Skin epidermis (tissue), 12 donors: Measurements from ENCODE around the gene MORN1.

Experiments
- H3K27ac ChIP-seq, 21 experiments: fragments of 200-600 bp; sonication (generic) in 11 of 21; one replicate each; pipeline ENCODE4 v1.5.0; 2020; ENCODE audit warnings: mild to moderate bottlenecking in 3 of 21, inconsistent platforms in 2 of 21, moderate library complexity in 2 of 21
- H3K4me3 ChIP-seq, 7 experiments: fragments of 200-600 bp; sonication (generic) in 2 of 7; one replicate each; pipeline ENCODE4 v1.5.0; 2020; ENCODE audit warnings: inconsistent platforms in 2 of 7, mild to moderate bottlenecking in 2 of 7, moderate library complexity in 1 of 7

MORN1 gene

GRCh38 chr1:2407166-2407990, 16.0 kb upstream of the MORN1 start:
- no peak overlapping the region for H3K27ac ChIP-seq
- no peak overlapping the region for H3K4me3 ChIP-seq

DNA sequence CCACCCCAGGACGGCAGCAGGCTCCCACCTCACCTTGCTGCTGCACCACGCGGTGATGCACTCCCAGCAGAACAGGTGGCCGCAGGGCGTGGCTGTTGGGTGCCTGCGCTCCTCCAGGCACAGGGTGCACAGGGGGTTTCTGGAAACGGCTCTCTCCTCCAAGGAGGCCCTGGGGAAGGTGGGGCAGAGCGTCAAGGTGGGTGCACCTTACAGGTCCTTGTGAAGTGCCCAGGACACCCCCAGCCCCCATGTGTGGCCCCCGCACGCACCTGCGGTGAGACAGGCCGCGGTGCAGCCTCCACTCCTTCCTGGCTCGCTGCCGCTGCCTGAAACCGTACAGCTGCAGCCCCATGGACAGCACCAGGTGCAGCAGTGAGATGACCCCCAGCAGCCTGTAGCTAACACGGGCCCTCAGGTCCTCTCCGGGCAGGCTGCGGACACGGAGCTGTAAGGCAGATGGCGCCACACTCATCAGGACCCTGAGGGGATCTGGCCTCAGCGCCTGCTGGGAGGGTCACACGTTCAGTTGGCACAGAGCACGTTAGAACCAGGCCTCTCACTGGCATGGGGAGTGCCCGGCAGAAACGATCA, 15.2 kb upstream of the MORN1 start:
- Histone ChIP-seq H3K4me3 (no peak overlapping the region), H3K27ac (no peak overlapping the region)

- Histone ChIP-seq H3K27ac (peak overlapping the region in 1 of 21 experiments; percentile 17), H3K4me3 (no peak overlapping the region)
These were observed 14.4 kb upstream of the MORN1 start for GRCh38 chr1:2405588-2406295.

GRCh38 chr1:2404890-2405511, 13.6 kb upstream of the MORN1 start:
- Histone ChIP-seq H3K4me3 (no peak overlapping the region), H3K27ac (no peak overlapping the region)

DNA sequence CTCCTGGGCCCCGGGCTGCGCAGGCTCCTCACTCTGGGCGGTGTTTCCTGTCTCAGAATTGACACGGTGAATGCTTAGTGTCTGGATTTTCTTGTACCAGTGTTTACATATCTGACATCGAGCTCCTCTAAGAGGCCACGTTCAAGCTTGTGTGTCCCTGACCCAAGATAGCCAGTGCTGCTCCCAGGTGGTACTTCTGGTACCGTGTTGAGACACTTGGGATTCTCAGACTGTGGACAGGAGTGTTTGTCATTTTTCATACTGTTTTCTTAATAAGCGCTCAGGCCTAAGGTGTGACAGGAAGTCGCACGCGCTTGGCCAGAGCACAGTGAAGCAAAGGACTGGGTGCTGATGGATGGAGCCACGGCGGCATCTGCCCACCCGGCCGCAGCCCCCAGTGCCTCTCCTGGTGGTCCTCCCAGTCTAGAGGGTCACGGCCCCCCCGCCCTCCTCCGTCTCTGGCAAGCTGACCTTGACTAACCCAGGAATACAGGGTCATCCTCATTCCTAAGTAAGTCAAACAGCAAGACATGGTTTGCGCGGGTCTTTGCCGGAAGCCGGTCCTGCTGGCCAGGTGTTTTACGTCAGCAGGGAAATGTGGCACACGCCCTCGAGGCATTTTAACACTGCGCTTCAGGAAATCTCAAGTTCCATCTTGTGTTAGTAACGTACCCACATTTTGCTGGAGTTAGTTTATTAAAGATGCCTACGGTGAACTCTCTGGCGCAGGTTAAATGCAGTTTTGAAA, 13.0 kb upstream of the MORN1 start:
- H3K27ac ChIP-seq = no peak overlapping the region
- H3K4me3 ChIP-seq = no peak overlapping the region

DNA sequence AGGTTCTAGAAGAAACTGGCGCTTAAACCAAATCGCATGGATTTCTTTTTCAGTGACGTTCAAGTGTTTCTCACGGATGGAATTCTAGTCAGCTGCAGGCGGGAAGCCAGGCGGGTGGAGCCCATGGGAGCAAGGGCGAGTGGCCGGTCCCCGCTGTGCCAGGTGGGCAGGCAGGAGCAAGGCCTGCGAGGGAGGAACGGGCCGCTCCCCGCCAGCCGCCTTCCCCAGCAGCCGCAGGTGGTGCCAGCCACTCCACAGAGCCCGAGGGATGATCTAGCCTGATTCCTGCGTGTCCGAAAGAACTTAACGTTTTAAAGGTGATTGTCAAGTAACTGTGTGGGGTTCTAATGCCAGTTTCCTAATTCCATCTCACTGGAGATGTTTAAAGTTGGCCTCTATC, 11.9 kb upstream of the MORN1 start:
- Histone ChIP-seq H3K4me3 (no peak overlapping the region), H3K27ac (no peak overlapping the region)

DNA sequence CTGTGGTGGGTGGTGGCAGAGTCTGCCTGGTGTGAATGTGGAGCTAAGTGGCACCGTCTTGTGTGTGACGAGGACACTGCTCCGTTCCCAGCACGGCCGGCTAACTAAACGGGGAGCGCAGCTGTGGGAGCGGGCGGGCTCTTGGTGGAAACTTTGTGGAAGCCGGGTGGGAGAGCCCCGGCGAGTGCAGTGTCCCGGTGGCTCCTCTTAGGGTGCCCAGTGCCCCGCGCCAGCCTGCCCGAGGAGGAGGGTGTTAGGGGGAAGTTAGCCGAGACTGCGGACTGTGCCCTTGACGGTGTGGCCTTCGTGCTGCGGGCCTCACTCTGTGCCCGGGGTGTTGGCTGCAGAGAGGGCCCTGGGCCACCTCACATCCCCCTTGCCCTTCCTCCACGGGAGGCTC, 11.1 kb upstream of the MORN1 start:
- Histone ChIP-seq H3K27ac (no peak overlapping the region), H3K4me3 (no peak overlapping the region)

- H3K27ac ChIP-seq = no peak overlapping the region
- no peak overlapping the region for H3K4me3 ChIP-seq
These were observed 9.7 kb upstream of the MORN1 start for GRCh38 chr1:2400950-2401649.

DNA sequence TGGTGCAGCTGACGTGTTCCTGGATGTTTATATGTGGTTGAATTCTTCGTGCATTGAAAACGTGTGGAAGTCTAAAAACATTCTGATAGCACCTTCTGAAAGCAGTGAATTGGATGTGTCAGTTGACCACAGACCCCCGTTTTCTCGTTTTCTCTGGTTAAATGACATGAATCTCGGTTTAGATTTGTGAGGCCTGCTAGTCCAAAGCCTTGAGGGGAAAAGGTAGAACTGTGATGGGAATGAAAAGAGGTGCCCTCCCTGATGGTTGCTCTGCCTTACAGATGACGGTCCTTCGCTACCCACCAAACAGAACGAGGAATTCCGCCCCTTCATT, 9.2 kb upstream of the MORN1 start:
- H3K4me3 ChIP-seq = no peak overlapping the region
- peak overlapping the region in 1 of 21 experiments; percentile 7 for H3K27ac ChIP-seq

DNA sequence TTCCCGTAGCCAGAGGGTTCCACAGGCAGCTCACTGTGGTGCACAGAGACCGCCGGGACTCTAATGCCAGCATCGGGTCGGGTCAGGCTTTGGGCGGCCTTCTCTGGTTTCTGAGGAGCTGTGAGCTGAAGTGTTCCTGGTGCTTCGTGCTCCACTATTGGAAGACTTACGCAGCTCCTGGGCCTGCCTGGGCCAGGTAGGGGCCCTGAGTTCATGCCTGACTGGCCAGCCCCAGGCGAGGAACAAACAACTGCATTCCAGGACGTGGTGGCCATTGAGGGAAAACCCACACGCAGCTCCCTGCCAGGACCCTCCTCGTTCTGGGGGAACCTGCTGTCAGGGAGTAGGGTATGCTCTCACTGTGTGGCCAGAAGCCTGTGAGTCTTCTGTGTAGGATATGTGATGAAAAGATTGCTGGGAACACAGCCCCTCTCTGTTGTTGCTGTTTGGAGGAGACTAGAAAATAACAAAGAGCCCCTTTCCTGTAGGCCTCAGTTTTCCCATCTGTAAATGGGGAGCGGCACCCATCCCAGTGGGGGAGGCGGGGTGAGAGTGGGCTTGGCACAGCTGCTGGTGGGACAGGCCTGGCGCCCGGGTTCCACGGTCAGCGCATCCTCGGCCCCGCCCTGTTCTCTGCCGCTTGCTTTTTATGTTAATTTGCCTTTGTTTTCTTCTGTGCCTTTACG, 8.7 kb upstream of the MORN1 start:
- Histone ChIP-seq H3K27ac (peak overlapping the region in 2 of 21 experiments; percentile 7 to 73), H3K4me3 (no peak overlapping the region)

GRCh38 chr1:2398871-2399270, 7.5 kb upstream of the MORN1 start:
- Histone ChIP-seq H3K4me3 (no peak overlapping the region), H3K27ac (peak overlapping the region in 4 of 21 experiments; percentile 1 to 73 (median 18))

DNA sequence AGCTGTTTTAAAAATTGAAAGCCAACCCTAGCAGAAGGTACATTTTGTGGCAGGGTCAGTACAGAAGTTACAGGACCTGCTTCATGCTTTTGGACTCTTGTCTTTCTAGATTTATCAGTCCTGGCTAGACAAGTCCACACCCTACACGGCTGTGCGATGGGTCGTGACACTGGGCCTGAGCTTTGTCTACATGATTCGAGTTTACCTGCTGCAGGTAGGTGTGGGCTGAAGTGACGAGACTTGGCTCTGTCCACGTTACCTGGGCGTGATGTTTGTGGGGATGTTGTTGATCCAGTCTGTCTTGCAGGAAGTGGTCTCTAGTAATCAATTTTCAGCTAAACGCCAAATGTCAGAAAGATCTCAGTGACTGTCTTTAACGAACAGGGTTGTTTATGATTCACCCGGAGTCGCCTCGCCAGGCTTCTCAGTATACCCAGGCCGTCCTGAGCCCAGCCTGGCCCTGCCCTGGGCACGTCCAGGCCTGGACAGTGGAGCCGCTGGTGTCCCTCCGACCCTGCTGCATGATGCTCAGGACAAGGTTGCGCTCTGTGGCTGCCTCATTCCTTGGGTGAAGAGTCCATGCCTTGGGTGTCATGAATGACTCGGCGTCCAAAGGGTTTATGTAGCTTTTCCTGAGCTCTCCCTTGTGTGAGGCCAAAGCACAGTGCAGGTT, 5.8 kb upstream of the MORN1 start:
- H3K27ac ChIP-seq = peak overlapping the region in 12 of 21 experiments; percentile 18 to 79 (median 49)
- H3K4me3 ChIP-seq = no peak overlapping the region

DNA sequence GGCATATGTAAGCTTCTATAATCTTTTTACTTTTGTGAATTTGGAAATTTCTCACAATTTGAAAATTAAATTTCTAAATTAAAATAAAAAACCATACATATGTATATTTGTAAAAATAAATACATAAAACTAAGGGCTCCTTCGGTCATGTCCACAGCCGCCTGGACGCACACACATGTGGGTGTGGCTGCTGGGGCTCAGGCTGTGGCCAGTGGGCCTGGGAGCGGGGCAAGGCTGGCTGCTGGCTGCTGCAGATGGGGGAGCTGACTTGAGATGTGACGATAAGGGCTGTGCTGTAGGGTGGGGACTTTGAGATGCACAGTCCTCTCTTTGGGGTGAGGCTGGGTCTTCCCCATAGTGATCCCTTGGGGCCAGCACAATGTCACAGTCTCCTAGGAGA, 5.1 kb upstream of the MORN1 start:
- Histone ChIP-seq H3K27ac (peak overlapping the region in 9 of 21 experiments; percentile 18 to 48 (median 26)), H3K4me3 (no peak overlapping the region)

- Histone ChIP-seq H3K4me3 (no peak overlapping the region), H3K27ac (peak overlapping the region in 2 of 21 experiments; percentile 25 to 48)
These were observed 4.7 kb upstream of the MORN1 start for GRCh38 chr1:2396059-2396458.

DNA sequence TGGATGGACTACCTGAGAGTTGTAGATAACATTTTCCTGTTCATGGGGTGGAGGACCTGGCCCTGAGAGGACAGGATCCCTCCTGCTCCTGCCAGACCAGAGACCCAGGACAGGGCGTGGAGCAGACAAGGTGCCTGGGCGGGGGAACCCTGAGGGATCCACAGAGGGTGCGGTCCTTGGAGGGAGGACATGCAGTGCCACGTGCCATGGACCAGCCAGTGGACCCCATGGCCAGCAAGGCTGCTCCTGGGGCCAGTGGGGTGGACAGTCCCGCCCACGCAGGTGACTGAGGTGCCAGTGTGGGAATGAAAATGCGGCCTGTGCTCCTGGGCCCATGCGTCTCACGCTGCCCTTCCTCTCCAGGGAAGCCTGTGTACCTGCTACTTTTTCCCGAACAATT, 3.9 kb upstream of the MORN1 start:
- peak overlapping the region in 1 of 21 experiments; percentile 9 for H3K27ac ChIP-seq

DNA sequence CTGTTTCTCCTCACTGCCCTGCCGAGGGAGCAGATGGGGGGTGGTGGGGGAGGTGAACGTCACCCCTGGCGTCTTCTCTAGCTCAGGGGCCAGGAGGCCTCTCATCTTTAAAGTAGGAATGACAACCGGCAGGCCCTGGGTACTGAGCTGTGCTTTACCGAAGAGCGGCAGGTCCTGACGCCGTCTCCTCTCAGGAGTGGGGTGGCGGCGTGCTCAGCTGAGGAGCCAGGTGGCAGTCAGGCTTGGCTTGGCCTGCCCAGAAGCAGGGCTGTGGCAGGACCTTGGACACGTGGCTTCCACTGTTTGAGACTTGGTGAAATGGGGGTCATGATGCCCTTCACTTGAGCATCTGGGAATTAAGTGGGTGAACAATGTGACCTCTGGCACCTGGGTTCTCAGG, 3.4 kb upstream of the MORN1 start:
- H3K4me3 ChIP-seq = no peak overlapping the region
- peak overlapping the region in 1 of 21 experiments; percentile 40 for H3K27ac ChIP-seq

More for the DNA sequence above, 3.9 kb upstream of the MORN1 start:
- no peak overlapping the region for H3K4me3 ChIP-seq

GRCh38 chr1:2394220-2394619, 2.9 kb upstream of the MORN1 start:
- H3K27ac ChIP-seq = peak overlapping the region in 2 of 21 experiments; percentile 14 to 40

GRCh38 chr1:2393471-2393877, 2.1 kb upstream of the MORN1 start:
- Histone ChIP-seq H3K27ac (peak overlapping the region in 2 of 21 experiments; percentile 1 to 97), H3K4me3 (no peak overlapping the region)

More at GRCh38 chr1:2394220-2394619, 2.9 kb upstream of the MORN1 start:
- H3K4me3 ChIP-seq = no peak overlapping the region
